ENCODE results near the gene AK1.

The AK1 gene

DNA sequence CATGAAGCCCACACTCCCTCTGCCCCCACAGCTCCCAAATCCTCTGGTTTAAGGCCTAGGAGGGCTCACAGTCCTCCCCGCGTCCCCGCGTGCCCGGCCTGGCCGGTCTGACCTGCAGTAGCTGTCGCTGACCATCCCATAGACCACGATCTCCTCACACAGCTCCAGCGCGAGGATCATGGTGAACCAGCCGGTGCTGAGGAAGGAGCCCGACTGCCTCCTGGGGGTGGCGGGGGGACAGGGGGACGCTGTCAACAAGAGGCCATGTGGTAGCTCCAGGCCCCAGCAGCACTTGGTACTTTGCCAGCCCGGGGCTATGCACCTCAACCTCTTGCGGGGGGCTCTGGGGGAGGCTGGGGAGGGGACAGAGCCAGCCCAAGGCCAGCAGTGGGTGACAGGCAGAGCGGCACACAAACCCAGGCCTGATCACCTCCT, 32.4 kb upstream of the AK1 start:
- DNase-seq (no peak), ATAC-seq (no peak)

DNA sequence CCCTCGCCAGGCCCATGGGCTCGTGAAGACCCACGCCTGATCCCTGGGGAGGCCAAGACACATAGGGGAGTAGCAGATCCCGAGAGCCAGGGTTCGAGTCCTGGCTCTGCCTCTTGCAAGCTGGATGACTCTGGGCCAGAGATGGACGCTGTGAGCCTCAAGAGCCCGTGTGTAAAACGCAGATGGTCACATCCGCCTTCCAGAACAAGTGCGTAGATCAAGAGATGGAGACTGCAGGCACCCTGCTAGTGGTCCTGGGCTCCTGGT, 31.1 kb upstream of the AK1 start:
- no peak for ATAC-seq
- no peak for DNase-seq

- ATAC-seq (no peak), DNase-seq (no peak)
Observed at GRCh38 chr9:127907867-127908659, 30.6 kb upstream of the AK1 start.

GRCh38 chr9:127905788-127906191, 28.3 kb upstream of the AK1 start:
- ATAC-seq (peak; percentile 38), DNase-seq (peak; percentile 66)

DNA sequence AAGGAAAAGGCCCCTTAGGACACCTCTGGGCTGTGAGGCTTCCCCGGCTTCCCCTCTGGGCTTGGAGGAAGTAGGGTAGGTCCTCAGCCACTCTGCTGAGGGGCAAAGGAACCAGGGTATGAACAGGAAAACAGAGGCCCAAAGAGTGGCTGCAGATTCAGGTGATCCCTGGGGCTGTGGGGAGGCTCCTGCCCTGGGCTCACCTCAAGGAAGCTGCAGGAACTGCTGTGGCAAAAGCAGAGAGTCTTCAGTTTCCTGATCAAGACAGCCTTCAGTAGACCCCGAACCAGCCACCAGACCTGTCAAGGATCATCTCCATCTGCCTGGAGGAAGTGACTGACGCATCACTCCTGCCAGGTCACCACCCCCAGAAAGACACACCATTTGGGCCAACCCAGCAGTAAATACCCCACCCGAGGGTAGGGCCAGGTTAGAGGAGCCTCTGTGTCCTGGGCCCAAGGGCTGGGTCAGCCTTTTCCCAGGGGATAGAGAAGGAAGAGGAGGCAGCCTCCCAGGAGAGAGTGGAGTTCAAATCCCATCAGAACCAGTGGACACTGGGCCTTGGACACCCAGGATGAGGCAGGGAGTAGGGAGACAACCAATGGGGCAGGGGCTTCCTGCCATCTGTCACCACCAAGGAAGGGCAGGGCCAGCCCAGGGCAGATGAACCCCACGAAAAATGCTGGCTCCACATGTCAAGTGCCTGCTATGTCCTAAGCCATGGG, 27.7 kb upstream of the AK1 start:
- peak; percentile 66 for DNase-seq
- ATAC-seq: peak; percentile 65

GRCh38 chr9:127904561-127905003, 27.1 kb upstream of the AK1 start:
- peak; percentile 31 for DNase-seq

GRCh38 chr9:127903557-127904475, 26.3 kb upstream of the AK1 start:
- peak; percentile 60 for ATAC-seq

More at GRCh38 chr9:127904561-127905003, 27.1 kb upstream of the AK1 start:
- ATAC-seq: no peak

DNA sequence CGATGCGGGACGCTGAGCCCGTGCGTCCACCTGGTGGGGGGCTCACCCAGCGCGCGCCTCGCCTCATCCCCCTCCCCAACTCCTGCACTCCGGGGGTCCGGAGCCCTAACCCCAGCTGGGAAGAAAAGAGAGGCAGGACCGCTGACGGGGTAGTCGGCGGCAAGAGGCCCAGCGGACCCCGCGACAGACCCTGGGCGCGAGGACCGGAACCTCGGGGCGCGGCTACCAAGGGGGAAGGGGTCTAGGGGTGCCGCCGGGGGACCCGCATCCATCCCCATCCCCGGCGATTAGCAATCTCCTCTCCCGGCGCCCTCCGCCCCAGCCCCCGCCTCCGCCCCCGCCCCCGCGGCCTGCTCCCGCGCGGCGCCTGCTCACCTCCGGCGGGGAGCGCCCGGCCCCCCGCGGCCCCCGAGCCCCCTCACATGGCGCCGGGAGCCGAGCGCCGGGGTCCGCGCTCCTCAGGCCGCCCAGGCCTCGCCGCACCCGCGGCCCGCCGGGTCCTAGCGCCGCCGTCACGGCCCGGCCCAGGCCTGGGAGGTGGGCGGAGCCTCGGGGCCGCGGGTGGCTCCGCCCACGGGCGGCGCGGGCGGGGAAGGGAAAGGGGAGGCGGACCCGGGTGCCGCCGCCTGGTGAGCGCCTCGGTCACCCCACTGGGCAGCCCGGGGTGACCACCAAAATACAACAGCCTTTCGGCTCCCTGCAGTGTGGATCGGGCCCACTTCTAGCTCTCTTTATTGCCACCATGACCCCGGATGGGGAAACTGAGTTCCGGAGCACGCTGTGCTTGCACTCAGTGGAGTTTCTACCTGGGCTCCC, 21.9 kb upstream of the AK1 start, which contains the start of gene ST6GALNAC6:
ST6GALNAC6 (minus strand) TSS at position 476 of the 816 bp plus-strand sequence. CDS start 1,622 bp downstream, outside the sequence.
- DNase-seq (peak; percentile 87), ATAC-seq (peak; percentile 77)

More at GRCh38 chr9:127903557-127904475, 26.3 kb upstream of the AK1 start:
- peak; percentile 96 for DNase-seq

- peak; percentile 52 for DNase-seq
- peak; percentile 7 for ATAC-seq
Observed at GRCh38 chr9:127898433-127899127, 21.1 kb upstream of the AK1 start.

DNA sequence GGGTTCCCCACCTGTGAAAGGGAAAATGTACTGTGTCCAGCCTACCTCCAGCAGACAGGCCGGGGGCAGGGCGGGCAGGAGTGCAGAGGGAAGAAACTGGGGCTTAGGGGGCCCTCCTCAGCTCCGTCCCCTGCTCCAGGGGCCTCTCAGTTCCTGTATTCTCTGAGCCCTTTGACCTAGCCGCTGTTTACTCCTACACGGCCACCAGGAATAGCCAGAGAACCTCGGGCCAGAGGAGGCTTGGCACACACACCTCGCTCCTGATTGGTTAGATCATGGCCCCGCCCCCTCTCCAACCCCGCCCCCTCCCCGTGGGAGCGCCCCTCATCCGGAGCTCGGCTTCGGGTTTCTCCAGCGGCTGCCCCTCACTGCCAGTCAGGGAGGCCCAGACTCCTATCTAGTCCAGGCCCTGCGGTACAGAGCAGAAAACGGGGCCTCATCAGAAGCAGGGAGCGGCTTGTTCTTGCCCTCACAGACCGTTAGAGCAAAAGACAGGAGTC, 19.8 kb upstream of the AK1 start:
- ATAC-seq: no peak
- DNase-seq: peak; percentile 62

DNA sequence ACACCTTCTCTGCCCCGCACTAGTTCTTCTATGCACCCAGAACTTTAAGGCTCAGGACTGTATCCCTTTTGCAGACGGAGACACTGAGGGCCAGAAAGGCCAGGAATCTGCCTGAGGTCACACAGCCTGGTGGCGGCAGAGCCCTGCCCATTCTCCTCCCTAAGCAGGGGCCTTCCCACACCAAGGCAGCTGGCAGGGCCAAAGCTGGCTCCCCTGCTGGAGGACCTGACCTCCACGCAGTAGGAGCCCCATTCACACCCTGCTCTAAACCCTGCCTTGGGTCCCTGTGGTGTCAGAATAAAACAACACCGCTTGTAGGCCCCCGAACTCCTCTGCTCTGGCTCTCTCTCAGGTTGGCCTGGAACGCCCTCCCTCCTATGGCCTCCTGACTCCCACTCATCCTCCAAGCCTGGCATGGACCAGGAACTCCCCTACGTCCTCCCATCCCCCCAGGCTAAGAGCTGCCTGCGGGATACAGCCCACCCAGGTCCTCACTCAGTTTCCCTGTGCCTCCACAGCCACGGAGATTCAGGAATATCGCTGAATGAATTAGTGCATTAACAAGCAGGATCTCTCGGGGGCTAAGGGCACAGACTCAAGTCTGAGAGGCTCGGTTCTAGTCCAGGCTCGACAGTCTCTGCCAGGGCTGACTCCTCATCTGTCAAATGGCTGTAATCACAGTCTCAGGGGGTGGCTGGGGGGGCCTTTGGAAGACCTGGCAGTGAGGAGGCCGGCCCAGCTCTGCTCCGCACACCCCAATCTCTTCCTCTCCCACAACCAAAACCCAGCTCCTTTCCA, 19.1 kb upstream of the AK1 start:
- no peak for ATAC-seq

DNA sequence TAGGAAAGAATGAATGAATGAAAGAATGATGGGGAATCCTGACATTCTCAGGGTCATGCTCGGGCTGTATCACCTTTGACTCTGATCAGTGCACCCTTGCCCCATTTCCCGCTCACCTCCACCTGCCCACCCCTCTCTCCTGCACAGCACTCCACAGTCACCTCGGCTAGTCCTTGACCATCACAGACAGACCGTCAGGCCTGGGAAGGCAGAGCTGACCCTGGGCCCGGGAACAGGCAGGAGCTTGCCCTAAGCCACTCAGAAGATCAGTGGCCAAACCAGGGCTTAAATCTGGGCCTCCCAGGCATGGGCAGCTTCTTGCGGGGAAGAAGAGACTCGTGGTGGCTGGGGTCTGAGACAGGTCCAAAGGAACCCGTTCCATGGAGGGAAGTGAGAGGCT, 18.3 kb upstream of the AK1 start:
- no peak for ATAC-seq
- no peak for DNase-seq

More for the DNA sequence above, 19.1 kb upstream of the AK1 start:
- DNase-seq: no peak

DNA sequence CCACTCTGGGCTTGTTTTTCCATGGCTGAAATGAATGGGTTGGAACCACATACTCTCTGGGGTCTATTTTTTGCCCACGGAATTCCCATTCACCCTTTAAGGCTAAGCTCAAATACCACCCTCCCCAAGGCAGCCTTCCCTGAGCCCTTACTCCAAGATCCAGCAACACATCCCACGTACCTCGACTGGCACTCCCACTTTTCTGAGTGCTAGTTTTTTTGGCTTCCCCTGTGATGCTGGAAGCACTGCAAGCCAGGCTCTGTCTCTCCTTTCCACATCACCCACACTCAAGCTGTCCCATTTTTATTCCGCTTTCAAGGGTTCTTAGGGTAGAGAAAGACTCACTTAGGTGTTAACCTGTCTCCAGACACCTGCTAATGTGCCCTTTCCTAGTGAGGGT, 15.9 kb upstream of the AK1 start:
- no peak for ATAC-seq

DNA sequence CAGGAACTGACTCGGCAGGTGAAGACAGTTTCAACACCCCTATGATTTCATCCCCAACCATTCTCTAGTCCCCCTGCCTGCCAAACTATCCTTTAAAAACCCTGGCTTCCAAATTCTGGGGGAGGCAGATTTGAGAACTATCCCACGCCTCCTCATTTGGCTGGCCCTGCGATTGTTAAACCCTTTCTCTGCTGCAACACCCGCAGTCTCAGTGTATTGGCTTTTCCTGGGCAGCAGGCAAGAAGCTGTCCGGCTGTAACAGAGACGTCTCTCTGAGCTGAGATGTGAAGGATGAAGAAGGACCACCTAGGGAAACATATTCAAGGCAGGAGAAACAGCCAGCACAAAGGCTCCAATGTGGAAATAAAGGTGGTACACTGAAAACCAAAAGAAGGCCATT, 15.4 kb upstream of the AK1 start:
- ATAC-seq: no peak
- DNase-seq: no peak

More for the DNA sequence above, 15.9 kb upstream of the AK1 start:
- DNase-seq: no peak

- ATAC-seq: no peak
Observed at GRCh38 chr9:127890053-127890452, 12.6 kb upstream of the AK1 start.

DNA sequence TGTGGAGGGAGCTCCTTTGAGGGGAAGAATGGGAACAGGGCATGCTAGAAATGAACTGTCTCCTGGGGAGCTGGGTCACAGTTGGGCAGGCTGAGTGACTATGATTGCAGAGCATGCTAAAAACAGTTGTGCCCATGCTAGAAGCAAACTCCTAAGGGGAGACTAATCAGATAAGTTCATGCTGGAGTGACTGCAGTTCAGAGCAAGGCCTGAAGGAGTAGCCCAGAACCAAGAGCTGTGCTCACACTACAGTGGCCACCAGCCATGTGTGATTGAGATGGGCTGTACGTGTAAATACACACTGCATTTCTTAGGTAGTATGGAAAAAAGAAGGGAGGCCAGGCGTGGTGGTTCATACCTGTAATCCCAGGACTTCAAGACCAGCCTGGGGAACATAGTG, 10.3 kb upstream of the AK1 start:
- ATAC-seq: no peak

More at GRCh38 chr9:127890053-127890452, 12.6 kb upstream of the AK1 start:
- no peak for DNase-seq

DNA sequence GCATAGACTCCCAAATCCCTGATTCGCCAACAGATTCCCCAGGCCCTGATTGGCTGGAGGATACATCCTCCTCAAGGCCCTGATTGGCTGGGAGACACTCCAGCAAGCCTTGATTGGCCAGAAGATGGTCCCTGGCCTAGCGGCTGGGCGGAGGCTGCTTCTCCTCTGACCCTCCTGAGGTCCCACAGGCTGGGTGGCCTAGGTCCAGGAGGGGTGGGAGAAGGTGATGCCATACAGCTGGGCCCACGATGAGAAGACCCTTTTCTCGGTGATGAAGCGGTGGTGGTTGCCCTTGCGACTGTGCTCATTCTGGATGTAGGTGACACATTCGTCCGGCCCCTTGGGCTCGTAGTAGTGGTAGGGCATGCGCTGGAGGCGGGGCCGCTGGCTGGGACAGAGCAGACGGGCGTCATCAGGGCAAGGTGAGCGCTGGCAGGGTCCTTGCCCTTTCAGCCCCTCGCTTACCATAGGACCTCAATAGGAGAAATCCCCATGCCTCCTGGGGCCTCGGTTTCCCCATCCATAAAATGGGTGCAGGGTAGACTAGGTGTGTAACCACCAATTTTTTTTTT, 9.0 kb upstream of the AK1 start:
- ATAC-seq (no peak), DNase-seq (no peak)

More for the DNA sequence above, 10.3 kb upstream of the AK1 start:
- DNase-seq: no peak

GRCh38 chr9:127885508-127886281, 8.2 kb upstream of the AK1 start:
- ATAC-seq (no peak), DNase-seq (no peak)
